Activated gamma-delta T cell treated with Interleukin-2 at 50 U/mL for 16 hours (primary cell): ENCODE results near the gene GALNT9.
"Not testable (repeated sequence)": the region's sequence is repeated elsewhere in the genome, so short reads cannot be mapped to it uniquely, and the experiment has no call there.

ENCODE experiments used
- DNase-seq: peaks from one replicate; pipeline ENCODE4 v3.0.0-alpha.2; 2020

The GALNT9 gene

GRCh38 chr12:132263451-132264049, 65.8 kb downstream of the GALNT9 start:
- DNase-seq = no peak

- no peak for DNase-seq
Measured at GRCh38 chr12:132263061-132263360, 66.4 kb downstream of the GALNT9 start.

GRCh38 chr12:132262256-132263060, 66.9 kb downstream of the GALNT9 start:
- DNase-seq = no peak

GRCh38 chr12:132261328-132262138, 67.9 kb downstream of the GALNT9 start:
- no peak for DNase-seq

- no peak for DNase-seq
Measured at GRCh38 chr12:132260721-132261120, 68.7 kb downstream of the GALNT9 start.

GRCh38 chr12:132259872-132260695, 69.3 kb downstream of the GALNT9 start:
- DNase-seq = no peak

GRCh38 chr12:132259364-132259871, 70.0 kb downstream of the GALNT9 start:
- DNase-seq = no peak

- DNase-seq = no peak
Measured at GRCh38 chr12:132258543-132258942, 70.8 kb downstream of the GALNT9 start.

- DNase-seq = no peak
Measured at GRCh38 chr12:132257955-132258490, 71.4 kb downstream of the GALNT9 start.

- no peak for DNase-seq
Measured at GRCh38 chr12:132257206-132257954, 72.0 kb downstream of the GALNT9 start.

- no peak for DNase-seq
Measured at GRCh38 chr12:132256646-132257045, 72.7 kb downstream of the GALNT9 start.

GRCh38 chr12:132255642-132256041, 73.7 kb downstream of the GALNT9 start:
- DNase-seq = no peak

- no peak for DNase-seq
Measured at GRCh38 chr12:132253698-132254480, 75.5 kb downstream of the GALNT9 start.

GRCh38 chr12:132252981-132253380, 76.4 kb downstream of the GALNT9 start:
- not testable (repeated sequence) for DNase-seq

GRCh38 chr12:132251741-132252490, 77.5 kb downstream of the GALNT9 start:
- no peak for DNase-seq

GRCh38 chr12:132251310-132251709, 78.1 kb downstream of the GALNT9 start:
- no peak for DNase-seq

- DNase-seq = no peak
Measured at GRCh38 chr12:132250707-132251106, 78.7 kb downstream of the GALNT9 start.

- DNase-seq = no peak
Measured at GRCh38 chr12:132249689-132250478, 79.5 kb downstream of the GALNT9 start.
